ENCODE results near the gene CDH4.

The CDH4 gene

DNA sequence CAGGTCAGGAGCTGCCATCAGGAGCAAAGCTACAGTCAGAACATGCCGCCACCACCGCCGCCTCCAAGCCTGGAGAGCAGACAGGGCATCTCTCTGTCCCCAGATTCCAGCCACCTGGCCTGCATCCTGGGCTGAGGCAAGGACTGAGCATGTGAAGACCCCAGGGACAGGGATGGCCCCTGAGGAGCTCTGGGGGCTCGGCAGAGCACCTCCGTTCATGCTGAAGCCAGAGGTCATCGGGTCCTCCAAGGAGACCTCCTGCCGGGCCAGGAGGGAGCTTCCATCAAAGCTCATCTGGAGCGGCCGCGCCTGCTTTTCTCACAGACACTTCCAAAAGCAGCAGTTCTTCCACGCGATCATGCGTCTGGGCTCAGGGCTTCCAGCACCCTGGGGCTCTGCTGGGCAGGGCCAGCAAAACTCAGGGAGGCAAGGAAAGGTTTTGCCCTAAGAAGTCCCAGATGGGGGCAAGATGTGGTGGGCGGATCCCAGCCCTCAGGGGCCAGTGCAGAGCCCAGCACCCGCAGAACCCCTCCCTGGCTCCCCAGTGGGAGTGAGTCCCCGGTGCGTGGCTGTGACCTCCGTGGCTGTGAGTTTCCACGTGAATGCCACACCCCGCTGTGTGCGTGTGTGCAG, 675.2 kb downstream of the CDH4 start:
- no peak for DNase-seq (ENCODE audit: low read depth, low spot score)
- ChIA-PET CTCF (no interaction called here), POLR2A (no interaction called here)
- TF ChIP-seq, protein P1, sequence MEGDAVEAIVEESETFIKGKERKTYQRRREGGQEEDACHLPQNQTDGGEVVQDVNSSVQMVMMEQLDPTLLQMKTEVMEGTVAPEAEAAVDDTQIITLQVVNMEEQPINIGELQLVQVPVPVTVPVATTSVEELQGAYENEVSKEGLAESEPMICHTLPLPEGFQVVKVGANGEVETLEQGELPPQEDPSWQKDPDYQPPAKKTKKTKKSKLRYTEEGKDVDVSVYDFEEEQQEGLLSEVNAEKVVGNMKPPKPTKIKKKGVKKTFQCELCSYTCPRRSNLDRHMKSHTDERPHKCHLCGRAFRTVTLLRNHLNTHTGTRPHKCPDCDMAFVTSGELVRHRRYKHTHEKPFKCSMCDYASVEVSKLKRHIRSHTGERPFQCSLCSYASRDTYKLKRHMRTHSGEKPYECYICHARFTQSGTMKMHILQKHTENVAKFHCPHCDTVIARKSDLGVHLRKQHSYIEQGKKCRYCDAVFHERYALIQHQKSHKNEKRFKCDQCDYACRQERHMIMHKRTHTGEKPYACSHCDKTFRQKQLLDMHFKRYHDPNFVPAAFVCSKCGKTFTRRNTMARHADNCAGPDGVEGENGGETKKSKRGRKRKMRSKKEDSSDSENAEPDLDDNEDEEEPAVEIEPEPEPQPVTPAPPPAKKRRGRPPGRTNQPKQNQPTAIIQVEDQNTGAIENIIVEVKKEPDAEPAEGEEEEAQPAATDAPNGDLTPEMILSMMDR (IDR thresholded peaks at IDR 0.05; ENCODE audit: insufficient read depth, low read length, missing control alignments), result no peak
- no peak overlapping the region for H3K4me3 ChIP-seq (ENCODE audit: low read depth, low read length)

GRCh38 chr20:61927826-61928541, 675.9 kb downstream of the CDH4 start:
- POLR2A ChIA-PET, result no interaction called here
- no peak for DNase-seq (ENCODE audit: low read depth, low spot score)
- H3K4me3 ChIP-seq (ENCODE audit: low read depth, low read length), result no peak overlapping the region
- TF ChIP-seq, protein P1 (IDR thresholded peaks at IDR 0.05; ENCODE audit: insufficient read depth, low read length, missing control alignments), result no peak
- CTCF ChIA-PET, result no interaction called here

DNA sequence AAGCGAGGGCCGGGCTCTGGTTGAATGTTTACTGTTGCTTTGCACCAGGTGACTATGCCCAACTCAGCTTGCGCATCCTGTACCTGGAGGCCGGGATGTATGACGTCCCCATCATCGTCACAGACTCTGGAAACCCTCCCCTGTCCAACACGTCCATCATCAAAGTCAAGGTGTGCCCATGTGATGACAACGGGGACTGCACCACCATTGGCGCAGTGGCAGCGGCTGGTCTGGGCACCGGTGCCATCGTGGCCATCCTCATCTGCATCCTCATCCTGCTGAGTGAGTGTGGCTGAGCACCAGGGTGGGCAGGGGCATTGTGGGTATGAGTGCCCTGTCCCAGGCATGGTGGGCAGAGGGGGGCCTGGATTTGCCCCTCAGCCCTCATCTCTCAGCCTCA, 677.5 kb downstream of the CDH4 start:
- TF ChIP-seq, protein P1 (IDR thresholded peaks at IDR 0.05; ENCODE audit: insufficient read depth, low read length, missing control alignments), result no peak
- no peak for DNase-seq (ENCODE audit: low read depth, low spot score)
- ChIA-PET CTCF (no interaction called here), POLR2A (no interaction called here)
- H3K4me3 ChIP-seq (ENCODE audit: low read depth, low read length), result no peak overlapping the region

DNA sequence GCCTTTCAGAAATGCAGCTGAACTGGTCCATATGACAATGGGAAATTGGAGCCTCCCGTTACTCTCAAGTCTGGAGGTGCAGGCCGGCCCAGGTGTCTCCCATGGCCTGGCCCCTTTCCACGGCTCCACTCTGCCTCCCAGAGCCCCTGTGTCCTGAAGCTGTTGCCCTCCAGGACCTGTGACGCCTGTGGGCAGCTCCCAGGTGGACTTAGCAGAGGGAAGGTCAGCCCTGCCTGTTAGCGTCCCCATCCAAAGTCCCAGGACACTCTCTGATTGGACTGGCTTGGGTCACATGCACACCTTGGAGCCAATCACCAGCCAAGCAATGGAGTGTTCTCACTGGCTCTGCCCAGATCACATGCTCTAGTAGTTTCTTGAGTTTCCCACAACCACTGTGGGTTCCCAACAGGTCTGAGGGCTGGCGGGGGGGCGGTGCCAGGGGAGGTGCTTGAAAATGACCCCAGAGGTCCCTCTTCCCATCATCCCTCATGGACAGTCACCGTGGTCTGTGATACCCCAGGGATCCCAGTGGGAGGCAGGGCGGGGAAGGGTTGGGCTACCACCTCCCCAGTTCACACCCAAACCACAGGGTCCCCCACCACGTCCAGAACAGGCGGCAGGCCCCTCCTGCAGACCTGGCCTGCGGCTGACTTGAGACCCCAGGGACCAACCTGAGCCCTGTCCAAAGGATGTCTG, 678.1 kb downstream of the CDH4 start:
- DNase-seq (ENCODE audit: low read depth, low spot score), result no peak
- ChIA-PET POLR2A (no interaction called here), CTCF (no interaction called here)
- TF ChIP-seq, protein P1 (IDR thresholded peaks at IDR 0.05; ENCODE audit: insufficient read depth, low read length, missing control alignments), result no peak
- no peak overlapping the region for H3K4me3 ChIP-seq (ENCODE audit: low read depth, low read length)

DNA sequence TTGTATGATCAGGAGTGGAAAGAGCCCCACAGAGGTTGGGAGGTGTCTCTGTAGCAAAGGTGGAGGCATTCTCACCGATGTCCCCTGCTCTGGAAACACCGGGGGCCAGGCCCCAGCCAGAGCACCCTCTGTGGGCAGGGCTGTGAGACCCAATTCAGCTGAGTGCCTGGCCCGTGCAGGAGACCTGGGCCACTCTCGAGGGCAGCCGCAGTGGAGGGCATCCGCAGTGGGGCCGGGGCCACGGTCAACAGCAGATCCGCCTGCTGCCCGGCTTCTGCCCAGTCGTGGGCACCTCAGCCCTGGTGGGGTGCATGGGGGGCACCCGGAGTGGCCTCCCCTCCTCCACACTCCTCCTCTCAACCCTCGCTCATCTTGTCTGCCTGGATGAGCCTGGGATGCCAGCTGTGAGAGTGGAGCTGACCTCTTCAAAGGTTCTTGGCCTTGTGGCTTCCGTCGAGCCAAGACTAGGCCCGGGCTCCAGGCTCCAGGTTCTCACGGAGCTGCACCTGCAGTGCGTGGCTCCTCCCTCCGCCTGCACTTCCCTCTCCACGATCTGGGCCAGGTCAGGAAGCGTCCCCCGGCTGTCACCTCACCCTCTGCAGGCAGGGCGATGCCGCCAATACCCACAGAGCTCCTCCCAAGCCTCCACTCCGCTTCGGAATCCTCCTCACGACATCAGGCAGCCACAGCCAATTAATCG, 678.9 kb downstream of the CDH4 start:
- ChIA-PET CTCF (no interaction called here), POLR2A (no interaction called here)

More for the DNA sequence above, 678.9 kb downstream of the CDH4 start:
- DNase-seq (ENCODE audit: low read depth, low spot score), result no peak
- TF ChIP-seq, protein P1 (IDR thresholded peaks at IDR 0.05; ENCODE audit: insufficient read depth, low read length, missing control alignments), result no peak
- H3K4me3 ChIP-seq (ENCODE audit: low read depth, low read length), result no peak overlapping the region

Data from AG04449 (cell line).